ENCODE data around the gene IRGQ.

The IRGQ gene, protein sequence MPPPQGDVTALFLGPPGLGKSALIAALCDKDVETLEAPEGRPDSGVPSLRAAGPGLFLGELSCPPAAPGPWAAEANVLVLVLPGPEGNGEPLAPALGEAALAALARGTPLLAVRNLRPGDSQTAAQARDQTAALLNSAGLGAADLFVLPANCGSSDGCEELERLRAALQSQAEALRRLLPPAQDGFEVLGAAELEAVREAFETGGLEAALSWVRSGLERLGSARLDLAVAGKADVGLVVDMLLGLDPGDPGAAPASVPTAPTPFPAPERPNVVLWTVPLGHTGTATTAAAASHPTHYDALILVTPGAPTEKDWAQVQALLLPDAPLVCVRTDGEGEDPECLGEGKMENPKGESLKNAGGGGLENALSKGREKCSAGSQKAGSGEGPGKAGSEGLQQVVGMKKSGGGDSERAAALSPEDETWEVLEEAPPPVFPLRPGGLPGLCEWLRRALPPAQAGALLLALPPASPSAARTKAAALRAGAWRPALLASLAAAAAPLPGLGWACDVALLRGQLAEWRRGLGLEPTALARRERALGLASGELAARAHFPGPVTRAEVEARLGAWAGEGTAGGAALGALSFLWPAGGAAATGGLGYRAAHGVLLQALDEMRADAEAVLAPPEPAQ

DNA sequence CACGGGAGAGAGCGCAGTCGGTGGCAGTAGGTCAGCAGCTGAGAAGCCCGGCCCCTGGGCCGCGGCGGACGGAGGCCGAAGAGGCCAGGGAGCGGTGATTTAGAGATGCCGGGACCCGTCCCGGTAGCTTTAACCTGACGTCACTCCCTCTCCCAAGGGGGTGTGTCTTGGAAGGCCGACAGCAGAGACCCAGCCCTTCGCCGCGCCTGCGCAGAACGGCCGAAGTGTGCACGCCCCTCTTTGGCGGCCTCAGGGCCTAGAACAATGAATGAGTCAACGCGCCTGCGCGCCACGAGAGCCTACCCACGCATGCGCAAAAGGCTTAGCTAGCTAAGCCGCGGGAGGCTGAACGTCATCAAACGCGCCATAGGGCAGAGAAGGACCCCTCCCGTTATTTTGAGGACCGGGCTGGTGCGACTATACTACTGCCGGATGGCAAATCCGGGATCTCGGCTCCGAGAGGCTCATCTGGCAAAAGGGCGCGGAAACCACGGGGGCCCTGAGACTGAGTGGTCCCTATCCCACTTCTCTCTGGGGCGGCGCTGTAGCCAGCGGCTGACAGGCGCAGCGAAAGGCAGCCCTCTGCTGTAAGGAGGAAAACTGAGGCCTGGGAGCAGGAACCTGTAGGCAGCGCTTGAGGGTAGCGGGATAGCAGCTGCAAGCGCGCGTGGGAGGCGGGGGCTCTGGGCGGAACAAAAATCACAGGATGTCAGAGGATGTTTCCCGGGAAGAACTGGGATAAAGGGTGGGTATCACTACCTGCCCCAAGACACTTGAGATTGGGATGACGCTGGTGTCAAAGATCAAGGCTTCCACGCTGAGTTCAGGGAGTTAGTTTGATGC is at the start of gene IRGQ, which contains the start of gene ZNF576:
TSS of gene IRGQ (minus strand) at position 136 of the 843 bp plus-strand sequence. CDS start 796 bp downstream, outside the sequence.
TSS of gene ZNF576 (plus strand) at position 597 of the 843 bp plus-strand sequence. CDS start 514 bp downstream, outside the sequence.
- peaks cover 5% of the 10 kb centered on the region for H3K4me1 ChIP-seq (ENCODE audit: insufficient read depth, insufficient read length)
- peak within 1 kb of the TSS; percentile 88 for H3K9ac ChIP-seq (ENCODE audit: insufficient read length, low read depth)
- H3K36me3 ChIP-seq (ENCODE audit: insufficient read depth, insufficient read length, low read length), result peaks cover 61% of the 10 kb centered on the region
- H3K27me3 ChIP-seq (ENCODE audit: insufficient read depth, insufficient read length), result no peaks in the 10 kb centered on the region
- no peak for TF ChIP-seq ZNF274 (IDR thresholded peaks at IDR 0.05; ENCODE audit: low read depth, low read length)
- TF ChIP-seq SUZ12 (IDR thresholded peaks at IDR 0.05; ENCODE audit: extremely low read depth, insufficient read depth, insufficient read length), result no peak
- no peak for TF ChIP-seq YY1 (IDR thresholded peaks at IDR 0.05; ENCODE audit: insufficient read depth, insufficient read length)
- DNase-seq (ENCODE audit: low read depth, low spot score), result peak; percentile 97
- H3K4me3 ChIP-seq (ENCODE audit: insufficient read length, low read depth), result peak within 1 kb of the TSS; percentile 79
- H3K9me3 ChIP-seq (ENCODE audit: insufficient read depth, low read length), result no peaks in the 10 kb centered on the region

DNA sequence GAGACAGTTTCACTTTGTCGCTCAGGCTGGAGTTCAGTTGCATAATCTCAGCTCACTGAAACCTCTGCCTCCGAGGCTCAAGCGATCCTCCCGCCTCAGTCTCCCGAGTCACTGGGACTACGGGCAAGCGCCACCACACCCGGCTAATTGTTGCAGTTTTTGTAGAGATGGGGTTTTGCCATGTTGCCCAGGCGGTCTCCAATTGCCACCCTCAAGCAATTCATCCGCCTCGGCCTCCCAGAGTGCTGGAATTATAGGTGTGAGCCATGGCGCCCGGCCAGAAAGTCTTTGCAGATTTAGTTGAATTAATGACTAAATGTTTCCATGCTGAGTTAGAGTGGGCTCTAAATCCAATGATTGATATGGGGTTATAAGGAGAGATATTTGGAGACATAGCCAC is 48.2 kb upstream of the IRGQ start:
- Histone ChIP-seq H3K9me3 (ENCODE audit: insufficient read depth, low read length) (peaks cover 15% of the 10 kb centered on the region; the same call in 1 of the 2 replicates), H3K27me3 (ENCODE audit: insufficient read depth, insufficient read length) (peaks cover 21% of the 10 kb centered on the region), H3K4me1 (ENCODE audit: insufficient read depth, insufficient read length) (peaks cover 4% of the 10 kb centered on the region), H3K36me3 (ENCODE audit: insufficient read depth, insufficient read length, low read length) (peaks cover 16% of the 10 kb centered on the region), H3K4me3 (ENCODE audit: insufficient read length, low read depth) (no peak overlapping the region), H3K9ac (ENCODE audit: insufficient read length, low read depth) (no peak overlapping the region)
- no peak for TF ChIP-seq YY1 (IDR thresholded peaks at IDR 0.05; ENCODE audit: insufficient read depth, insufficient read length)
- no peak for TF ChIP-seq ZNF274 (IDR thresholded peaks at IDR 0.05; ENCODE audit: low read depth, low read length)
- no peak for TF ChIP-seq SUZ12 (IDR thresholded peaks at IDR 0.05; ENCODE audit: extremely low read depth, insufficient read depth, insufficient read length)
- DNase-seq (ENCODE audit: low read depth, low spot score), result no peak

GRCh38 chr19:43643326-43643725 is 47.4 kb upstream of the IRGQ start:
- H3K27me3 ChIP-seq (ENCODE audit: insufficient read depth, insufficient read length), result peaks cover 29% of the 10 kb centered on the region
- TF ChIP-seq SUZ12 (IDR thresholded peaks at IDR 0.05; ENCODE audit: extremely low read depth, insufficient read depth, insufficient read length) (no peak), YY1 (IDR thresholded peaks at IDR 0.05; ENCODE audit: insufficient read depth, insufficient read length) (no peak), ZNF274 (IDR thresholded peaks at IDR 0.05; ENCODE audit: low read depth, low read length) (no peak)
- peaks cover 6% of the 10 kb centered on the region for H3K4me1 ChIP-seq (ENCODE audit: insufficient read depth, insufficient read length)
- H3K9ac ChIP-seq (ENCODE audit: insufficient read length, low read depth), result no peak overlapping the region
- H3K4me3 ChIP-seq (ENCODE audit: insufficient read length, low read depth), result no peak overlapping the region
- H3K36me3 ChIP-seq (ENCODE audit: insufficient read depth, insufficient read length, low read length), result peaks cover 7% of the 10 kb centered on the region
- no peak for DNase-seq (ENCODE audit: low read depth, low spot score)
- H3K9me3 ChIP-seq (ENCODE audit: insufficient read depth, low read length), result peaks cover 11% of the 10 kb centered on the region; the same call in 1 of the 2 replicates

DNA sequence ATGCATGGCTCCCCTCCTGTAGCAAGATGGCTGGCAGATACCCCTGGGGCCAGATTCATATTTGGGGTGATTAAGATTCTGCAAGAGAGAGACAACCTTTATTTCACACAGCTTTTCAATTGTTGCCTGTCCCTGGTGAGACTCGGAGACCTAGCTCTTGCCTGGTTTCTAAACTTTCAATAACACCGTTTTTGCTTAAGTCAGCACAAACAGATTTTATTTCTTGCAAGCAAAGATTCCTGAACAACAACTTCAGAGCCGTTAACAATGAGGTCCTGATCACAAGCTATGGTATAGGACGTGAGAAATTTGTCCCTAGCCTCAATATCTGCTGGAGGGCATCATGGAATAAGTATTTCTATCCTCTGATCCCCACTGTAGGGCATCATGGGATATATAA is 46.6 kb upstream of the IRGQ start:
- no peak overlapping the region for H3K4me3 ChIP-seq (ENCODE audit: insufficient read length, low read depth)
- H3K36me3 ChIP-seq (ENCODE audit: insufficient read depth, insufficient read length, low read length), result peaks cover 4% of the 10 kb centered on the region
- H3K27me3 ChIP-seq (ENCODE audit: insufficient read depth, insufficient read length), result peaks cover 37% of the 10 kb centered on the region
- no peak for TF ChIP-seq ZNF274 (IDR thresholded peaks at IDR 0.05; ENCODE audit: low read depth, low read length)
- TF ChIP-seq SUZ12 (IDR thresholded peaks at IDR 0.05; ENCODE audit: extremely low read depth, insufficient read depth, insufficient read length), result no peak
- TF ChIP-seq YY1 (IDR thresholded peaks at IDR 0.05; ENCODE audit: insufficient read depth, insufficient read length), result no peak
- no peak for DNase-seq (ENCODE audit: low read depth, low spot score)
- peaks cover 5% of the 10 kb centered on the region; the same call in 1 of the 2 replicates for H3K9me3 ChIP-seq (ENCODE audit: insufficient read depth, low read length)
- H3K4me1 ChIP-seq (ENCODE audit: insufficient read depth, insufficient read length), result peaks cover 6% of the 10 kb centered on the region
- no peak overlapping the region for H3K9ac ChIP-seq (ENCODE audit: insufficient read length, low read depth)

- H3K4me1 ChIP-seq (ENCODE audit: insufficient read depth, insufficient read length), result peaks cover 6% of the 10 kb centered on the region
- H3K9ac ChIP-seq (ENCODE audit: insufficient read length, low read depth), result no peak overlapping the region
- peaks cover 48% of the 10 kb centered on the region for H3K27me3 ChIP-seq (ENCODE audit: insufficient read depth, insufficient read length)
- TF ChIP-seq ZNF274 (IDR thresholded peaks at IDR 0.05; ENCODE audit: low read depth, low read length) (no peak), SUZ12 (IDR thresholded peaks at IDR 0.05; ENCODE audit: extremely low read depth, insufficient read depth, insufficient read length) (no peak), YY1 (IDR thresholded peaks at IDR 0.05; ENCODE audit: insufficient read depth, insufficient read length) (no peak)
- no peak for DNase-seq (ENCODE audit: low read depth, low spot score)
- no peaks in the 10 kb centered on the region for H3K36me3 ChIP-seq (ENCODE audit: insufficient read depth, insufficient read length, low read length)
- H3K9me3 ChIP-seq (ENCODE audit: insufficient read depth, low read length), result no peaks in the 10 kb centered on the region
- H3K4me3 ChIP-seq (ENCODE audit: insufficient read length, low read depth), result no peak overlapping the region
Measured at GRCh38 chr19:43641333-43641732, 45.4 kb upstream of the IRGQ start.

DNA sequence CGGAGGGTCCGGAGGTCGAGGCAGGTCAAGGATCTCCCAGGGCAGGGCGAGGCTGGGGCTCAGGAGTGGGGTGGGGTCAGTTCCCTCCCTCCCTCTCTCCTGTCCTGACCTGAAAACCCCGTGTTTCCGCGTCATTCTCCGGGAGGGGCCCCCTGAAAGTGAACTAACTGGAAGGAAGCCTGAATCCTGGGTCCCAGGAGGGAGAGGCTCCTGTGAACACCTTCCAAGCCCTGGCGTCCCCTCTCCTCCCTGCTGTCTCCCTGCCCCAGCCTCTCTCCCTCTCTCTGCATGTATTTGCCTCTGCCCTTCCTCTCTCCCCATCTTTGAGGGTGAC is 44.5 kb upstream of the IRGQ start:
- peak overlapping the region; percentile 46 for H3K4me3 ChIP-seq (ENCODE audit: insufficient read length, low read depth)
- peaks cover 6% of the 10 kb centered on the region for H3K4me1 ChIP-seq (ENCODE audit: insufficient read depth, insufficient read length)
- H3K27me3 ChIP-seq (ENCODE audit: insufficient read depth, insufficient read length), result peaks cover 52% of the 10 kb centered on the region
- no peak for DNase-seq (ENCODE audit: low read depth, low spot score)
- H3K9me3 ChIP-seq (ENCODE audit: insufficient read depth, low read length), result no peaks in the 10 kb centered on the region
- peak overlapping the region; percentile 56 for H3K9ac ChIP-seq (ENCODE audit: insufficient read length, low read depth)
- no peaks in the 10 kb centered on the region for H3K36me3 ChIP-seq (ENCODE audit: insufficient read depth, insufficient read length, low read length)
- TF ChIP-seq YY1 (IDR thresholded peaks at IDR 0.05; ENCODE audit: insufficient read depth, insufficient read length) (no peak), SUZ12 (IDR thresholded peaks at IDR 0.05; ENCODE audit: extremely low read depth, insufficient read depth, insufficient read length) (no peak)

Measured in NT2/D1 (cell line).